HG02588 (cell line): Measurements from ENCODE around the gene SPC25.
"Not testable (repeated sequence)": the region's sequence is repeated elsewhere in the genome, so short reads cannot be mapped to it uniquely, and the experiment has no call there.

ENCODE experiments used
- ATAC-seq: cut with Tn5 transposase; IDR thresholded peaks from one replicate; pipeline ENCODE4 v1.9.1; 2021; ENCODE audit warnings: mild to moderate bottlenecking, moderate library complexity; ENCODE audit not compliant: unreplicated experiment

The SPC25 gene, protein sequence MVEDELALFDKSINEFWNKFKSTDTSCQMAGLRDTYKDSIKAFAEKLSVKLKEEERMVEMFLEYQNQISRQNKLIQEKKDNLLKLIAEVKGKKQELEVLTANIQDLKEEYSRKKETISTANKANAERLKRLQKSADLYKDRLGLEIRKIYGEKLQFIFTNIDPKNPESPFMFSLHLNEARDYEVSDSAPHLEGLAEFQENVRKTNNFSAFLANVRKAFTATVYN

DNA sequence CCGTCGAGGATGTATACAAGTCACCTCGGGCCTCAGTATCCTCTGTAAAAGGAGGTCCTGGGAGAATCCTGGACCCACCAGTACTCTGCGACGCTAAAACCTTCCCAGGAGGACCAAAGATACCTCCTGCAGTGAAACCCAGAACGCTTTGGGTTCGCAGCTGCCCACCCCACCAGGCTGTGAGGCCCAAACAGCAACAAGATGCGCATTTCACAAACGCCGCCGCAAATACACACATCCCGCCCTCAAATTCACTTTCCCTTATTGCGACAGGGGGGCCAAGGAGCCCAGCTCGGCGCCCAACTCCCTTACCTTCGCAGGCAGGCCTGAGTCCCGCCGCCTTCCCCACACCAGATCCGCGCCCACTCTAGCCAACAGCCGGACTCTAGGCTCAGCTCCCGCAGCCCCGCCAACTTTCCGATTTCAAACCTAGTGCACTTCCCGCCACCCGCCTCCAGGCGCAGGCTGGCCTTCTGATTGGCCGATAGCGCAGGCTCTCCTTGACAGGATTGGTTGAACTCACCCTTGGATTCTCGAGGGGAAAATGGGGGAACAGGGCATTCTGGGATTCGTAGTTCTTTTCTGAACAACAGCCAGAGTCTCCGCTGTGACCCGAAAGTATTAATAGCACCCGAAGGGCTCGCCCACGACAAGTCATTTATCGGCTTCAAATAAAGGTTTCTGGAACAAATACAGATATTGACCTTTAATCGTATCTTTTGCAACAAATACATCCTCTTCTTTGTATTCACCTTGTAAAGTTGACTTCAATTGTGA, at the start of gene SPC25:
Gene SPC25, minus strand, starts transcription at position 425 of the 777 bp plus-strand sequence. CDS start 911 bp downstream, outside the sequence.
- peak; percentile 100 for ATAC-seq

DNA sequence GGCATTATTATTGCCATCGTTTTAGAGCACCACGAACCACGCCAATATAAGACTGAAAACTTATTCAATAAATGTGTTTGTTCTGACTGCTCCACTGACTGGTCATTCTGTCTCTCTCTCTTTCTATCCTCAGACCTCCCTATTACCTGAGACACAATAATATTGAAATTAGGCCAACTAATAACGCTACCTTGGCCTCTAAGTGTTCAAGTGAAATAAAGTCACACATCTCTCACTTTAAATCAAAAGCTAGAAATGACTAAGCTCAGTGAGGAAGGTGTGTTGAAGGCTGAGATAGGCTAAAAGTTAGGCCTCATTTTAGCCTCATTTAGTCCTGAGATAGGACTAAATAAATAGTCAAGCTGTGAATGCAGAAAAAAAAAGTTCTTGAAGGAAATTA, 49.7 kb upstream of the SPC25 start:
- peak; percentile 60 for ATAC-seq

DNA sequence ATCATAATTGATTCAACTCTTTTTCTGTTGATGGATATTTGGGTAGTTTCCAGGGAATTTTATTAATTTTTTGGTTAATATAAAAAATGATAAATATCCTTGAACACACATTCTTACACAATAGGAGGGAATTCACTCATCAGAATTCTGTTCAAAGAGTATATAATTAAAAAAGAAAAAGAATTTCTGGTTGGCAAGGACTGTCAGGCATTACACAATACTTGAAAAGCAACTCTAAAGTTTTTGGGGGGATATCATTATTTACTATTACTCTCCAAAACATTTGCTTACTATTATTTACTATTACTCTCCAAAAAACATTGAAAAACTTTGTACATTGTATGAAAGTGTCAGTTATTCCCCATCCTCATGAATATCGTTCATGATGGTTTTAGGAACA, 48.8 kb upstream of the SPC25 start:
- ATAC-seq = no peak

- ATAC-seq = no peak
These were observed 45.8 kb upstream of the SPC25 start for GRCh38 chr2:168935810-168936581.

GRCh38 chr2:168934826-168935225, 44.6 kb upstream of the SPC25 start:
- no peak for ATAC-seq

- not testable (repeated sequence) for ATAC-seq
These were observed 41.9 kb upstream of the SPC25 start for GRCh38 chr2:168932174-168932573.

DNA sequence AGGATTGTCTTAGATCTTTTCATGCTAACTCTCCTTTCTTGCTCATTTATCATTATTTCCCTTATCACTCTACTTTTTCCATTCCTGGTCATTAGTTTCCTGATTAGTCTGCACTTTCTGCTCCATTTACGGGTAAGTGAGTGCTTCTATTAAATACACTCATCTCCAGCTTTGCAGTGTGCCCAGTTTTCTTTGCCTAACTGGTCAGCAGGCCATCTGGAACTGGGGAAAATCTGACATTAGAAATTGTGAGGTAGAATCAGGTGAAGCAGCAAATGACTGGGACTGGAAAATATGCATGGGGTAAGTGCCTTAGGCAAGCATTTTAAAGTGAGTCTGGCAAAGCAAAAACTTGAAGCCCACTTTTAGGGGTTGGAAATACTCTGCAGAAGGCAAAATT, 40.0 kb upstream of the SPC25 start:
- ATAC-seq = no peak

- no peak for ATAC-seq
These were observed 38.8 kb upstream of the SPC25 start for GRCh38 chr2:168929031-168929430.

GRCh38 chr2:168928113-168928831, 38.0 kb upstream of the SPC25 start:
- ATAC-seq = no peak

DNA sequence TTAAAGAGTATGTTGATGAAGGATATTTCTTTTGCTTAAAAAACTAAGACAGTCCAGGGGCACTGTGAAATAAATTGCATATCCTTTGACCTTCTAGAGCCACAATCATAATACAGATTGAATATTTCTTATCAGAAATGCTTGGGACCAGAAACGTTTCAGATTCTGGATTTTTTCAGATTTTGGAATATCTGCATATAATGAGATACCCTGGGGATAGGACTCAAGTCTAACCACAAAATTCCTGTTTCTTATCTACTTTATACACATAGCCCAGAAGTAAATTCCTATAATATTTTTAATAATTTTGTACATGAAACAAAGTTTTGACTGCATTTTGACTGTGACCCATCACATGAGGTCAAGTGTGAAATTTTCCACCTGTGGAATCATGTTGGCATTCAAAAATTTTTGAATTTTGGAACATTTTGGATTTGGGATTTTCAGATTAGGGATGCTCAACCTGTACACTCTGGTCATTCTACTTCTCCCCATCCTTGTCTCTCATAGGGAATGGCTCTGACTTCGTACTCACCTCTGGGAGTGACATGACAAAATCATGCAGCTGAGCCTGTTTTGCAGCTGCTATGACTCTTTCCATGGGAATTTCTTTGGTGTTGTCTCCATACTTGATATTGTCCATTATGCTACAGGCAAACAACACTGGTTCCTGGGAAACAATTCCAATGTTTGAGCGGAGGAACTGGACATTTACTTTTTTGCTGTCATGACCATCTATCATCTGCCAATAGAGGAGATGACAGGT, 36.6 kb upstream of the SPC25 start:
- no peak for ATAC-seq

- no peak for ATAC-seq
These were observed 30.4 kb upstream of the SPC25 start for GRCh38 chr2:168920504-168921157.

DNA sequence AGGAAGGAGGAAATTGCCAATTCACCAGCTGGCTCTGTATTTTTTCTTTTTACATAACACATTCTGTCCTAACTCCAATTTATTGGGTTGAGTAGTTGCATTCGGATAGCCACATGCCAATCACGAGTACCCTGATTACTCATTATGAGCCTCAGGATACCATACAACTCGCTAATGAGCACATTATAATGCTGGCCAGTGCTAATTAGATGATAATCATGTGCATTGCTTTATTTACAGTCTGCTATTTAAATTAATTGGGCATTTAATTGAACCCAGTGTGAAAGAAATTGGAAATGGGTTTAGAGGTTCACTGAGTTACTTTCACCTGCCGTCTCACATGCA, 26.1 kb upstream of the SPC25 start:
- no peak for ATAC-seq

- no peak for ATAC-seq
These were observed 25.5 kb upstream of the SPC25 start for GRCh38 chr2:168915441-168916330.

DNA sequence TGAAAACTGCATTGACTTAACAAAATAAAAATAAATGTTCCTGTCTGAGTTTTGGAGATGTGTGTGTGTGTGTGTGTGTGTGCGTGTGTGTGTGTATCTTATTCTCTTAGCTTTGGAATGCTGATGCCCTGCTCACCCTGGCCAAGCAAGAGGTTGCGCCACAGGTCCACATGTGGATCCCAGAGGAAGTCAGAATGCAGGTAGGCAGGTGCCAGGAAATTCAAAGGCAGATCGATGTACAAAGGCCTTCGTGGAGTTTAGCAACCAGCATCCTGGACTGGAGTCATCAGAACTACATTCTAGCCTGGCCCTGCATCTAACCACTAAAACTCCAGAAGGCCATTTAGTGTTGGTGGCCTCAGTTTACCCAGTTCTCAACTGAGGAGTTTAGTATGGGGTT, 23.3 kb upstream of the SPC25 start:
- ATAC-seq = no peak

DNA sequence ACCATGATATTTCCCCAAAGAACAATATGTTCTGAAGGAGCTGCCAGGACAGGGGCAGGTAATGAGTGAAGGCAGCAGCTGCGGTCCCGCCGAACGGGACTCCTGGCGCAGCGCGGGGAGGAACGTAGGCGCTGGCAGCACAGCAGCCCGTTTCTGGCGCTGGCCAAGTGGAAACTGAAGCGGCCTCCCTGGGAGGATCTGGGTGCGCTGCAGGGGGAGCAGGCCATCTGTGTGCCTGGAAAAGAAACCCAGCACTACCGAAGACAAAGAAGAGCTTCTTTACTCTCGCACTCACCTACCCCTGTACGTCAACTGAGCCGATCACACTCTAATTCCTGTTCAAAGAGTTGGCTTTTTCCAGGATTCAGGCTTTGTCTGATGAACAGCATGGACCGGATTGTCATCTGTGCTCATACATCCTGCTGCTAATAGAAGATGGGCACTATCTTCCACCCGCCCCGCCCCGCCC, 22.7 kb upstream of the SPC25 start:
- ATAC-seq = no peak

DNA sequence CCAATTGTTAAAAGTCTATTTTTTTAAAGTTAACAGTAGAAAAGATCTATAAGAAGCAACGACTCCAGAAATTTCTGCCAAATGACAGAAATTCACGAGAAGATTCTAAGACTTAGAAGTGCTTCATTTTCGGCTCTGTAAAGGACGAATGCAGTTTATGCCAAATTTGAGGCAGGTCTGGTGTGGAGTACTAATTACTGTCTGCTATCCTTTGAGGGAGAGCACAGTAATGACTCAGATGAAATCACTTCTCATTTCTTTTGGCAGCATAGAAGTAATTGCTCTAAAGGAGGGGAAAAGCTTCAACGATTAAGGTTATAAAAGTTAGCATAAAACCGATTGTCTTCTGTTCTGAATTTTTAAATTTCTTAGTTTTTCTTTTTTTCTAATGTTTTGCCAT, 22.2 kb upstream of the SPC25 start:
- no peak for ATAC-seq

DNA sequence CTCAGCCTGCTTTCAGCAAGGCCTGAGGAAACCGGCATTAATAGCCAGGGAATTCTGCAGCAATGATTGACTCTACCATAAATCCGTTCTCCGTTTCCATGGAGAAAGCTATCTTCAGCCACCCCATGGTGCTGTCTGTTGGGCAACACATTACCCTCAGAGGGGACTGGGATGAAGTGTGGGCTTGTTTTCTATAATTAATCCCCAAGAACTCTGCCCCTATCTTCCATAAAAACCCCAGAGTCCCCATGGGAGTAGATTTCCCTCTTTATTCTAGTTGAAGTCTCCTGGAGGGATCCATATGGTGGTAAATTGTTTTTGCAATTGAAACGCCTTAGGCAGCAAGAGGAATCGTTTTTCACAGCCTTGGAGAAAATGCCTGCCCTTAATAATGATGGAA, 20.1 kb upstream of the SPC25 start:
- ATAC-seq = no peak

GRCh38 chr2:168907940-168908662, 17.9 kb upstream of the SPC25 start:
- no peak for ATAC-seq
